ENCODE measurements around the gene DAGLA.

The DAGLA gene

DNA sequence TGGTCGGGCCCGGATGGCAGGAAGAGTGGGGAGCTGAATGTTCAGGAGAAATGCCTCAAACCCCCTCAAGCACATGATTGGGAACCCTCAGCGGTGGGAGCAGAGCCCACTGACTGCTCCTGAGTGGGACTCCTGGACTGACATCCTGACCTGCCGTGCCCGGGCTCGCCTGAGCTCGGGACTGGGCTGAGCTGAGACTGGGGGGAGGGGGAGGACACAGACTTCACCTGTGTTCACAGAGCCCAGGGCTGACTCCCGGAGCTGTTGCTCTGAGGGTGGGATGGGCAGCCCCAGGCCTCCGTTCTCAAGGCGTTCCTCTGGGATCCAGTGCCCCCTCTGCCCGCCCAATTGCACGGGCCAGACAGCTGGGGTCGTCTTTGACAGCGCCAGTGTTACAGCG, 24.6 kb downstream of the DAGLA start:
- TF ChIP-seq, protein P1, sequence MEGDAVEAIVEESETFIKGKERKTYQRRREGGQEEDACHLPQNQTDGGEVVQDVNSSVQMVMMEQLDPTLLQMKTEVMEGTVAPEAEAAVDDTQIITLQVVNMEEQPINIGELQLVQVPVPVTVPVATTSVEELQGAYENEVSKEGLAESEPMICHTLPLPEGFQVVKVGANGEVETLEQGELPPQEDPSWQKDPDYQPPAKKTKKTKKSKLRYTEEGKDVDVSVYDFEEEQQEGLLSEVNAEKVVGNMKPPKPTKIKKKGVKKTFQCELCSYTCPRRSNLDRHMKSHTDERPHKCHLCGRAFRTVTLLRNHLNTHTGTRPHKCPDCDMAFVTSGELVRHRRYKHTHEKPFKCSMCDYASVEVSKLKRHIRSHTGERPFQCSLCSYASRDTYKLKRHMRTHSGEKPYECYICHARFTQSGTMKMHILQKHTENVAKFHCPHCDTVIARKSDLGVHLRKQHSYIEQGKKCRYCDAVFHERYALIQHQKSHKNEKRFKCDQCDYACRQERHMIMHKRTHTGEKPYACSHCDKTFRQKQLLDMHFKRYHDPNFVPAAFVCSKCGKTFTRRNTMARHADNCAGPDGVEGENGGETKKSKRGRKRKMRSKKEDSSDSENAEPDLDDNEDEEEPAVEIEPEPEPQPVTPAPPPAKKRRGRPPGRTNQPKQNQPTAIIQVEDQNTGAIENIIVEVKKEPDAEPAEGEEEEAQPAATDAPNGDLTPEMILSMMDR (conservative IDR thresholded peaks at IDR 0.05; ENCODE audit: low read depth, low read length) = no peak
- no peak for DNase-seq (ENCODE audit: low read depth)
- H3K4me3 ChIP-seq (ENCODE audit: low read length) = no peak overlapping the region

DNA sequence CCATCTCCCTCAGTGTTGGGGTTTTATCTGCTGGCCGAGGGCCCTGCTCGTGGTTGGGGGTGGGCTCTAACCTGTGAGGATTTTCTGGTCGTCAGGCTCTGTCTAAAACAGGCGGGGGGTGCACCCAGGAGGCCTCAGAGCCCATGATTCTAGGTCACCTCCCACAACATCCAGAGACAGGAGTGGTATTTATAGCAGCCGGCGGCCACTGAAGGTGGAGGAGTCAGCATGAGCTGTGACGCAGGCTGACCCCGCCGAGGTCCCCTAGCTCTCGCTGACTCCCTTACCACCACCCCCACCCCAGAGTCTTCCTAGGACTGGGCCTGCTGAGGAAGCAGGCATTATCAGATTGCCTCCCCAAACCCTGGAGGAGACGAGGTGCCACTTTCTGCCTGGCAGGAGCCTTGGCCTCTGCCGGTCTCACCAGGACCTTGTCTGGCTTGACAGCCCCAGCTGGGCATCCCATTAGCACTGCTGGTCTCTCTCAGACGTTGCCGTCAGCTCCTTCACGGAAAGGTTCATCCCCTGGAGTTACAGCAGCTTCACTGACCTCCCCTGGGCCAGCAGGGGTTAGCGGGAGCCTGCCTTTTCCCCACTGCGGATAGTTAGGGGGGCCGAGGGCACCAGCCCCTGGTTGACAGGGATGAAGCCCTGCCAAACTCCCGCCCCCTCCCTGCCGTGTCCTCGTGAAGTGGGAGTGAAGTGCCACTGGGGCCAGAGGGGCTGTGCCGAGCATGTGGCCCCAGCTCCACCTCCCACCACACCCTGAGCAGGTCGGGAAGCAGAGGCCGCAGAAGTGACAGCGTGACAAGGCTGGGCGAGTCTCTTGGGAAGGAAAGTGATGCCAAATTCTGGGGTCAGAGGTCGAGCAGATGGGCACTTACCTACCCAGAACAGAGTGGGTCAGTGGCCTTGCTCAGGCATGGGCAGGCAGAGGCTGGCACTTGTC, 26.5 kb downstream of the DAGLA start:
- no peak for DNase-seq (ENCODE audit: low read depth)
- no peak overlapping the region for H3K4me3 ChIP-seq (ENCODE audit: low read length)
- TF ChIP-seq, protein P1 (conservative IDR thresholded peaks at IDR 0.05; ENCODE audit: low read depth, low read length) = no peak

DNA sequence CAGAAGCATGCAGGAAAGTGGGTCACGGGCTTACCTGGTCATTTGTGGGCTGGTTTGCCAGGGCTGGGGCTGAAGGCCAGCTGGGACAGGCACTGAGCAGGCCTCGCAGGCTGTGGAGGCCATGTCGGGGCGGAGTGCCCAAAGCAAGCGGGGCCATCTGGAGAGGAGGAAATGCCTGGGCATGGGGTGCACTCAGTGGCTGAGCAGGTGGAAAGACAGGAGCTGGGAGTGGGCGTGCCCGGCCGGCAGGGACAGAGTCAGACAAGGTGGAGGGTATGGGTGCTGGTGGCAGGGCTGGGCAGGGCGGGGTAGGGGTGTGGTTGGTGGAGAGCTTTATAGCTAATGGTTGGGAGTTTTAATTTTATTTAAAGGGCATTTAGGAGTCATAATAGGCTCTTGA, 27.4 kb downstream of the DAGLA start:
- no peak for DNase-seq (ENCODE audit: low read depth)
- no peak overlapping the region for H3K4me3 ChIP-seq (ENCODE audit: low read length)
- TF ChIP-seq, protein P1 (conservative IDR thresholded peaks at IDR 0.05; ENCODE audit: low read depth, low read length) = no peak

GRCh38 chr11:61709110-61709509, 28.9 kb downstream of the DAGLA start:
- H3K4me3 ChIP-seq (ENCODE audit: low read length) = no peak overlapping the region
- TF ChIP-seq, protein P1 (conservative IDR thresholded peaks at IDR 0.05; ENCODE audit: low read depth, low read length) = no peak

DNA sequence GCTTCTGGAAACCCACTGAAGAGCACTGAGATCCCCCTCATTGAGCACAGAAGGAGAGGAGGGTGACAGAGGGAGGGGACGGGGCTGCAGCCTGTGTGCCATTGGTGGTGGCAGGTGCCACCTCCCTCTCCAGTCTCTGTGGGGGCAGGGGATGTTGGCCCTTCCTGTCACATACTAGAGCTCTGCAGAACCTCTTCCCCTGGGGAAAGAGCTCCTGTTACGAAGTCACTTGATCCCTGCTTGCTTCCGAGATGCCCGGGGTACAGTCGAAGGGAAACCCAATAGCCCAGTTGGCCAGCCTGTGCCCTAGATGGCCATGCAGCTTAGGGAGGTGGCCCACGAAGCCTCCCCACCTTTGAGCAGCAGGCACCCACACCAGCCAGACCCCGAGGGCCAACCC, 29.4 kb downstream of the DAGLA start:
- no peak for DNase-seq (ENCODE audit: low read depth)
- TF ChIP-seq, protein P1 (conservative IDR thresholded peaks at IDR 0.05; ENCODE audit: low read depth, low read length) = no peak
- no peak overlapping the region for H3K4me3 ChIP-seq (ENCODE audit: low read length)

More at GRCh38 chr11:61709110-61709509, 28.9 kb downstream of the DAGLA start:
- no peak for DNase-seq (ENCODE audit: low read depth)

DNA sequence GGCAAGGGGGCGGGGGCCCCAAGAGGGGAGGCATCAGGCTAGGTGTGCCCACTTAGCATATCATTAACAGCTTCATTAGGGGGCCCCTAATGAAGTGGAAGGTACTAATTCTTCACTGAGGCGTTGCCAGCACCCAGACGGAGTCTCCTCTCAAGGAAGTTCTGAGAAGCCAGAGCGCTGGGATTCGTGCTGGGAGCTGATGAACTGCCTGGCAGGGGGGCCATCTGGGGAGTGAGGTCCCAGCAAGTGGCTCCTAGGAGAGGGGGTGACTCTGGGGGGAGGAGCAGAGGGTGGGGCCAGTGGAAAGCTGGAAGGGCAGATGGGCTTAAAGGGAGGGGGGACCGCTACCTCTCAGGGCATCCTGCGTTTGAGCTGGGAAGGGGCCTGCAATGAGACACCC, 29.8 kb downstream of the DAGLA start:
- DNase-seq (ENCODE audit: low read depth) = no peak
- H3K4me3 ChIP-seq (ENCODE audit: low read length) = no peak overlapping the region
- TF ChIP-seq, protein P1 (conservative IDR thresholded peaks at IDR 0.05; ENCODE audit: low read depth, low read length) = no peak

DNA sequence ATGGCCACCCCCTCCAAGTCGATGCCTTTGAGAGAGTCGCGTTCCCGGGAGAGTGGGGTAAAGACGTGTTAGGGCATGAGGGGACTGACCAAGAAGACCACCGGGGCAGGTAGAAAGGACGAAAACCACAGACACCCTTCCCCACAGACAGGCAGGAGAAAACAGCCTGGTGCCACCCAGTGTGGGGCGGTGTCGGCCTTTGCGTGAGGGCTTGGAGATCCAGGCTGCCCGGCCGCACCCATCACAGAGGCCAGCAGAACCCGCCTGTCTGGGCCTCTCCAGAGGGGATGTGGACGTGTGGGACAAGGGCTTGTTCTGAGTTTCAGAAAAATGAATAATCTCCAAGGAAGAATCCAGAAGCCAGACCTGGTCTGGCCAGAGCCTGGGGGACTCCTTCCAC, 30.8 kb downstream of the DAGLA start:
- no peak overlapping the region for H3K4me3 ChIP-seq (ENCODE audit: low read length)
- TF ChIP-seq, protein P1 (conservative IDR thresholded peaks at IDR 0.05; ENCODE audit: low read depth, low read length) = no peak
- no peak for DNase-seq (ENCODE audit: low read depth)

All from retinal pigment epithelial cell (primary cell).